Stomach (tissue), 4 donors: ENCODE results near the gene FBP2.

Experiments used
- EP300 ChIP-seq: sonication (generic); formaldehyde crosslinking; IDR thresholded peaks from one replicate; pipeline ENCODE4 v1.6.1; 2017; ENCODE audit warnings: antibody characterized with exemption
- POLR2A ChIP-seq, 4 donors: fragments of 450-650 bp; IDR thresholded peaks; one replicate each; pipeline ENCODE4 v1.6.1; 2016; ENCODE audit warnings: antibody characterized with exemption in 4 of 4, control low read depth in 2 of 4, mild to moderate bottlenecking in 1 of 4, moderate library complexity in 1 of 4
- POLR2AphosphoS5 ChIP-seq, 3 donors: sonication (generic); formaldehyde crosslinking; IDR thresholded peaks; one replicate each; pipeline ENCODE4 v1.6.1; 2016; ENCODE audit warnings: antibody characterized with exemption in 3 of 3
- TF ChIP-seq, protein P1 (sequence below), 7 experiments: fragments of 450-650 bp in 4 of 7; fragments of 200-600 bp in 3 of 7; sonication (generic) in 3 of 7; IDR thresholded peaks; one replicate each; pipeline ENCODE4 v1.5.1; 2016 to 2019; ENCODE audit warnings: antibody characterized with exemption in 7 of 7, control low read depth in 2 of 7, mild to moderate bottlenecking in 1 of 7

DNA sequence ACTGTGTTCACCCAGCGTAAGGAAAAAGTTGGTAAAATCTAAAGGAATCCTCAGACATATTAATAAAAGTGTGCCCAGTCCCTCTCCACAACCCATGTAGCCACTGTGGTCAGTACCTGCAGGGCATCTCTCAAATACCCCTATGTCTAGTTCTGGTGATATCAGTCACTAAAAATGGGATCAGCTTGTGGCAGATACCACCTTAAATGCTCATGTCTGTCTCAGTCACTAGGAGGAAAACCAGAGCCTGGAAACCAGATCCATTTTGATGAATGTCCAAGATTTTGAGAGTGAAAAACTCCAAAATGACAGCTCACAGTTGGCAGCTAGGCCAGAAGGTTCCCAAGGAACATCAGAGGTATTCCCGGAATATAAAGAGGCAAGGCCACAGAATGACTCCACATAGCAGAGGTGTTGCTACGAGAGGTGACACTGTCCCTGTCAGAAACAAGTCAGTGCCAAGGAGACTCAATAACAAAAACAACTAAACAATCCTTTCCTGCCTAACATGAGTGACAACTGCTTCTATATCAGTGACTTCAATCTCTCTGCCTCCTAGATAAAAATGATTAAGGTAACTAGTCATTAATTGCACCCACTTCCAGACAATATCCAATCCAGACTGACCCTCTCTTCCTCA is 25.3 kb downstream of the FBP2 start:
- TF ChIP-seq EP300 (no peak), POLR2A (IDR thresholded peaks at IDR 0.05) (no peak), POLR2AphosphoS5 (IDR thresholded peaks at IDR 0.05) (no peak)
- TF ChIP-seq, protein P1, sequence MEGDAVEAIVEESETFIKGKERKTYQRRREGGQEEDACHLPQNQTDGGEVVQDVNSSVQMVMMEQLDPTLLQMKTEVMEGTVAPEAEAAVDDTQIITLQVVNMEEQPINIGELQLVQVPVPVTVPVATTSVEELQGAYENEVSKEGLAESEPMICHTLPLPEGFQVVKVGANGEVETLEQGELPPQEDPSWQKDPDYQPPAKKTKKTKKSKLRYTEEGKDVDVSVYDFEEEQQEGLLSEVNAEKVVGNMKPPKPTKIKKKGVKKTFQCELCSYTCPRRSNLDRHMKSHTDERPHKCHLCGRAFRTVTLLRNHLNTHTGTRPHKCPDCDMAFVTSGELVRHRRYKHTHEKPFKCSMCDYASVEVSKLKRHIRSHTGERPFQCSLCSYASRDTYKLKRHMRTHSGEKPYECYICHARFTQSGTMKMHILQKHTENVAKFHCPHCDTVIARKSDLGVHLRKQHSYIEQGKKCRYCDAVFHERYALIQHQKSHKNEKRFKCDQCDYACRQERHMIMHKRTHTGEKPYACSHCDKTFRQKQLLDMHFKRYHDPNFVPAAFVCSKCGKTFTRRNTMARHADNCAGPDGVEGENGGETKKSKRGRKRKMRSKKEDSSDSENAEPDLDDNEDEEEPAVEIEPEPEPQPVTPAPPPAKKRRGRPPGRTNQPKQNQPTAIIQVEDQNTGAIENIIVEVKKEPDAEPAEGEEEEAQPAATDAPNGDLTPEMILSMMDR (IDR thresholded peaks at IDR 0.05) = no peak
